BE2C (cell line): ENCODE results near the gene TADA3.

Experiments used
- DNase-seq: peaks from one replicate; pipeline ENCODE4 v3.0.0-alpha.2; 2020
- H3K27me3 ChIP-seq: fragments of 250-450 bp; sonication (Bioruptor Pico); 2 replicates; pipeline ENCODE4 v1.5.1; 2020; ENCODE audit warnings: mild to moderate bottlenecking
- H3K36me3 ChIP-seq: fragments of 250-450 bp; sonication (Bioruptor Pico); 2 replicates; pipeline ENCODE4 v1.5.1; 2020; ENCODE audit warnings: mild to moderate bottlenecking
- H3K4me1 ChIP-seq: fragments of 250-450 bp; sonication (Bioruptor Pico); 2 replicates; pipeline ENCODE4 v1.5.1; 2020
- H3K4me3 ChIP-seq: 2 replicates; pipeline ENCODE4 v1.5.1; 2011; ENCODE audit warnings: low read depth, low read length
- H3K9me3 ChIP-seq: fragments of 250-450 bp; sonication (Bioruptor Pico); 2 replicates; pipeline ENCODE4 v1.5.1; 2020
- CTCF ChIP-seq: IDR thresholded peaks from 2 replicates; pipeline ENCODE4 v1.5.1; 2012; ENCODE audit warnings: mild to moderate bottlenecking, low read depth, low read length

TADA3 gene

GRCh38 chr3:9820946-9821345 lies 28.7 kb upstream of the TADA3 start:
- H3K36me3 ChIP-seq = no peaks in the 10 kb centered on the region
- DNase-seq = no peak
- no peaks in the 10 kb centered on the region for H3K27me3 ChIP-seq

GRCh38 chr3:9820543-9820942 lies 28.3 kb upstream of the TADA3 start:
- Histone ChIP-seq H3K27me3 (no peaks in the 10 kb centered on the region), H3K4me3 (no peak overlapping the region), H3K4me1 (no peaks in the 10 kb centered on the region), H3K9me3 (no peaks in the 10 kb centered on the region), H3K36me3 (no peaks in the 10 kb centered on the region)
- TF ChIP-seq CTCF = no peak
- DNase-seq = no peak

More at GRCh38 chr3:9820946-9821345, 28.7 kb upstream of the TADA3 start:
- peak; percentile 34 for TF ChIP-seq CTCF
- Histone ChIP-seq H3K9me3 (no peaks in the 10 kb centered on the region), H3K4me1 (no peaks in the 10 kb centered on the region), H3K4me3 (no peak overlapping the region)

GRCh38 chr3:9818666-9819335 lies 26.5 kb upstream of the TADA3 start:
- no peak overlapping the region for H3K4me3 ChIP-seq
- no peak for TF ChIP-seq CTCF
- DNase-seq = no peak
- no peaks in the 10 kb centered on the region for H3K36me3 ChIP-seq
- no peaks in the 10 kb centered on the region for H3K4me1 ChIP-seq
- H3K9me3 ChIP-seq = no peaks in the 10 kb centered on the region
- H3K27me3 ChIP-seq = no peaks in the 10 kb centered on the region

- Histone ChIP-seq H3K4me3 (no peak overlapping the region), H3K36me3 (no peaks in the 10 kb centered on the region), H3K9me3 (no peaks in the 10 kb centered on the region), H3K27me3 (no peaks in the 10 kb centered on the region), H3K4me1 (no peaks in the 10 kb centered on the region)
- DNase-seq = no peak
- no peak for TF ChIP-seq CTCF
These were observed 25.2 kb upstream of the TADA3 start for GRCh38 chr3:9817436-9817835.

GRCh38 chr3:9815986-9816385 lies 23.7 kb upstream of the TADA3 start:
- Histone ChIP-seq H3K9me3 (no peaks in the 10 kb centered on the region), H3K4me3 (no peak overlapping the region), H3K4me1 (no peaks in the 10 kb centered on the region), H3K27me3 (no peaks in the 10 kb centered on the region), H3K36me3 (no peaks in the 10 kb centered on the region)
- TF ChIP-seq CTCF = no peak
- DNase-seq = no peak

GRCh38 chr3:9812870-9813483 lies 20.7 kb upstream of the TADA3 start:
- TF ChIP-seq CTCF = no peak
- H3K27me3 ChIP-seq = no peaks in the 10 kb centered on the region
- H3K4me1 ChIP-seq = no peaks in the 10 kb centered on the region
- no peaks in the 10 kb centered on the region for H3K36me3 ChIP-seq
- no peaks in the 10 kb centered on the region for H3K9me3 ChIP-seq
- no peak overlapping the region for H3K4me3 ChIP-seq
- DNase-seq = no peak
